Measurements from ENCODE around the gene GIMAP6. TPM values are rescaled to one million over a fixed set of nuclear protein-coding genes. Genes with fewer than 3 reads are reported as not detected.
A peak's percentile ranks its signal among the peaks of the same experiment; 100 is the strongest.

Gene GIMAP6
- total and polyA plus RNA-seq, 2 of the 13 experiments (the other 11 are each of a cell fraction or from before 2014, with no cell fraction given), result not detected

- H3K9ac ChIP-seq (ENCODE audit: insufficient read depth, low read depth, low read length), result no peak overlapping the region
- no TSS peak for BruUV-seq (replicated peaks)
- intact Hi-C loops (cut with micrococcal nuclease; ENCODE audit: unreplicated experiment), result no loop called here
- no peak overlapping the region for H2AFZ ChIP-seq (ENCODE audit: low read length)
- no peaks in the 10 kb centered on the region for H3K36me3 ChIP-seq (replicated peaks in 1 of 2; ENCODE audit: control insufficient read depth in 1 of 2, insufficient read depth in 2 of 2, low read length in 2 of 2)
- ChIA-PET CTCF (ENCODE audit: low intra/inter-chr PET ratio, low total read pairs) (no interaction called here), POLR2A (no interaction called here)
- WGBS (ENCODE audit: low lambda C conversion rate), result 4% methylated on average over 3 of the region's 3 CpGs
- no peaks in the 10 kb centered on the region for H3K4me1 ChIP-seq (ENCODE audit: insufficient read depth, low read length)
- H3K27ac ChIP-seq (ENCODE audit: extremely low read length, insufficient read depth, low read length), result no peak overlapping the region
- in situ Hi-C loops (cut with HindIII; ENCODE audit: extremely low pct_ligation_motif_present, low pct_unique_long_range_greater_than_20kb), result no loop called here
- no peak for FAIRE-seq
- no peak overlapping the region for H3K4me2 ChIP-seq (ENCODE audit: low read depth, low read length)
- H3K9me3 ChIP-seq (ENCODE audit: low read length), result peaks cover 8% of the 10 kb centered on the region; the same call in 1 of the 2 replicates
- no peaks in the 10 kb centered on the region for H3K79me2 ChIP-seq (ENCODE audit: insufficient read depth, low read length)
- peak; percentile 5 for DNase-seq (ENCODE audit: low spot score)
- no peak overlapping the region for H3K4me3 ChIP-seq (replicated peaks in 1 of 3; ENCODE audit: insufficient read depth in 1 of 3, low read depth in 2 of 3, low read length in 3 of 3)
- ATAC-seq, result no peak
- no peaks in the 10 kb centered on the region for H4K20me1 ChIP-seq (ENCODE audit: insufficient read depth, low read length)
- H3K27me3 ChIP-seq (ENCODE audit: control insufficient read depth in 1 of 2, insufficient read depth in 2 of 2, low read length in 2 of 2), result no peaks in the 10 kb centered on the region
- TF ChIP-seq ZBTB8A (CRISPR knock-in tag; IDR thresholded peaks at IDR 0.05; ENCODE audit: borderline replicate concordance, low read depth), result no peak
- no peak for TF ChIP-seq ZNF180 (CRISPR knock-in tag; IDR thresholded peaks at IDR 0.05; ENCODE audit: borderline replicate concordance, low read depth)
- no peak for TF ChIP-seq TAF15 (IDR thresholded peaks at IDR 0.05; ENCODE audit: low read depth, low read length, poor library complexity, severe bottlenecking)
- no peak for TF ChIP-seq ADNP (CRISPR knock-in tag; IDR thresholded peaks at IDR 0.05)
- no peak for TF ChIP-seq PRDM4 (CRISPR knock-in tag; IDR thresholded peaks at IDR 0.05; ENCODE audit: borderline replicate concordance)
- TF ChIP-seq RARA (CRISPR knock-in tag; IDR thresholded peaks at IDR 0.05), result no peak
- no peak for TF ChIP-seq ERF (CRISPR knock-in tag; IDR thresholded peaks at IDR 0.05)
- TF ChIP-seq ZNF510 (CRISPR knock-in tag; IDR thresholded peaks at IDR 0.05; ENCODE audit: low read depth), result no peak
- TF ChIP-seq HNRNPK (IDR thresholded peaks at IDR 0.05; ENCODE audit: low read depth, low read length, poor library complexity, severe bottlenecking), result no peak
- no peak for TF ChIP-seq ZNF138 (CRISPR knock-in tag; IDR thresholded peaks at IDR 0.05; ENCODE audit: low read depth)
- TF ChIP-seq ZKSCAN8 (CRISPR knock-in tag; IDR thresholded peaks at IDR 0.05; ENCODE audit: borderline replicate concordance), result no peak
- TF ChIP-seq RBM22 (optimal IDR thresholded peaks at IDR 0.05; ENCODE audit: low read length), result no peak
- no peak for TF ChIP-seq LCORL (IDR thresholded peaks at IDR 0.05)
- no peak for TF ChIP-seq LCORL (CRISPR knock-in tag; IDR thresholded peaks at IDR 0.05)
- TF ChIP-seq ZNF777 (CRISPR knock-in tag; IDR thresholded peaks at IDR 0.05), result no peak
- TF ChIP-seq, protein P1, sequence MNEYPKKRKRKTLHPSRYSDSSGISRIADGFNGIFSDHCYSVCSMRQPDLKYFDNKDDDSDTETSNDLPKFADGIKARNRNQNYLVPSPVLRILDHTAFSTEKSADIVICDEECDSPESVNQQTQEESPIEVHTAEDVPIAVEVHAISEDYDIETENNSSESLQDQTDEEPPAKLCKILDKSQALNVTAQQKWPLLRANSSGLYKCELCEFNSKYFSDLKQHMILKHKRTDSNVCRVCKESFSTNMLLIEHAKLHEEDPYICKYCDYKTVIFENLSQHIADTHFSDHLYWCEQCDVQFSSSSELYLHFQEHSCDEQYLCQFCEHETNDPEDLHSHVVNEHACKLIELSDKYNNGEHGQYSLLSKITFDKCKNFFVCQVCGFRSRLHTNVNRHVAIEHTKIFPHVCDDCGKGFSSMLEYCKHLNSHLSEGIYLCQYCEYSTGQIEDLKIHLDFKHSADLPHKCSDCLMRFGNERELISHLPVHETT (CRISPR knock-in tag; conservative IDR thresholded peaks at IDR 0.05), result no peak
- TF ChIP-seq RFXAP (CRISPR knock-in tag; IDR thresholded peaks at IDR 0.05; ENCODE audit: borderline replicate concordance), result no peak
- TF ChIP-seq TP53 (CRISPR knock-in tag; conservative IDR thresholded peaks at IDR 0.05), result no peak
- TF ChIP-seq ZNF546 (CRISPR knock-in tag; conservative IDR thresholded peaks at IDR 0.05), result no peak
- no peak for TF ChIP-seq GATAD2A (CRISPR knock-in tag; IDR thresholded peaks at IDR 0.05)
Observed at GRCh38 chr7:150580638-150581394, 51.4 kb downstream of the GIMAP6 start.
